ENCODE measurements around the gene TDRD10.

Gene TDRD10

GRCh38 chr1:154499446-154499845 is 2.6 kb upstream of the TDRD10 start:
- TF ChIP-seq FOXP2 (optimal IDR thresholded peaks at IDR 0.05; ENCODE audit: borderline replicate concordance, extremely low read depth, extremely low read length, insufficient read depth) (no peak), SIN3A (IDR thresholded peaks at IDR 0.05; ENCODE audit: borderline replicate concordance, insufficient read depth, low read length) (no peak), REST (IDR thresholded peaks at IDR 0.05; ENCODE audit: insufficient read depth in 1 of 2, low read depth in 2 of 2, low read length in 2 of 2) (no peak), POLR2AphosphoS5 (IDR thresholded peaks at IDR 0.05; ENCODE audit: low read depth, low read length) (no peak), TAF1 (IDR thresholded peaks at IDR 0.05; ENCODE audit: borderline replicate concordance, insufficient read depth, low read length) (no peak)

GRCh38 chr1:154500533-154500932 is 1.5 kb upstream of the TDRD10 start:
- TF ChIP-seq REST (IDR thresholded peaks at IDR 0.05; ENCODE audit: insufficient read depth in 1 of 2, low read depth in 2 of 2, low read length in 2 of 2) = peak; percentile 2 to 57; a peak in 1 of 4 replicates
- no peak for TF ChIP-seq FOXP2 (optimal IDR thresholded peaks at IDR 0.05; ENCODE audit: borderline replicate concordance, extremely low read depth, extremely low read length, insufficient read depth)
- no peak for TF ChIP-seq POLR2AphosphoS5 (IDR thresholded peaks at IDR 0.05; ENCODE audit: low read depth, low read length)

- no peak for TF ChIP-seq REST (IDR thresholded peaks at IDR 0.05; ENCODE audit: insufficient read depth in 1 of 2, low read depth in 2 of 2, low read length in 2 of 2)
- TF ChIP-seq SIN3A (IDR thresholded peaks at IDR 0.05; ENCODE audit: borderline replicate concordance, insufficient read depth, low read length) = no peak
- TF ChIP-seq TAF1 (IDR thresholded peaks at IDR 0.05; ENCODE audit: borderline replicate concordance, insufficient read depth, low read length) = no peak
- TF ChIP-seq POLR2AphosphoS5 (IDR thresholded peaks at IDR 0.05; ENCODE audit: low read depth, low read length) = no peak
- no peak for TF ChIP-seq FOXP2 (optimal IDR thresholded peaks at IDR 0.05; ENCODE audit: borderline replicate concordance, extremely low read depth, extremely low read length, insufficient read depth)
Observed at GRCh38 chr1:154501423-154502065, 475 bp upstream of the TDRD10 start.

- TF ChIP-seq REST (IDR thresholded peaks at IDR 0.05; ENCODE audit: insufficient read depth in 1 of 2, low read depth in 2 of 2, low read length in 2 of 2) (no peak), TAF1 (IDR thresholded peaks at IDR 0.05; ENCODE audit: borderline replicate concordance, insufficient read depth, low read length) (no peak), SIN3A (IDR thresholded peaks at IDR 0.05; ENCODE audit: borderline replicate concordance, insufficient read depth, low read length) (no peak), POLR2AphosphoS5 (IDR thresholded peaks at IDR 0.05; ENCODE audit: low read depth, low read length) (no peak), FOXP2 (optimal IDR thresholded peaks at IDR 0.05; ENCODE audit: borderline replicate concordance, extremely low read depth, extremely low read length, insufficient read depth) (no peak)
Observed at GRCh38 chr1:154502744-154503115, 711 bp downstream of the TDRD10 start.

- no peak for TF ChIP-seq FOXP2 (optimal IDR thresholded peaks at IDR 0.05; ENCODE audit: borderline replicate concordance, extremely low read depth, extremely low read length, insufficient read depth)
- no peak for TF ChIP-seq REST (IDR thresholded peaks at IDR 0.05; ENCODE audit: insufficient read depth in 1 of 2, low read depth in 2 of 2, low read length in 2 of 2)
- TF ChIP-seq POLR2AphosphoS5 (IDR thresholded peaks at IDR 0.05; ENCODE audit: low read depth, low read length) = no peak
- TF ChIP-seq TAF1 (IDR thresholded peaks at IDR 0.05; ENCODE audit: borderline replicate concordance, insufficient read depth, low read length) = no peak
- no peak for TF ChIP-seq SIN3A (IDR thresholded peaks at IDR 0.05; ENCODE audit: borderline replicate concordance, insufficient read depth, low read length)
Observed at GRCh38 chr1:154503898-154504297, 1.9 kb downstream of the TDRD10 start.
